Fibroblast of skin of right biceps (primary cell): ENCODE data around the gene KDF1.

Experiments used
- DNase-seq: peaks from one replicate; pipeline ENCODE4 v3.0.0-alpha.2; 2013

The KDF1 gene, protein sequence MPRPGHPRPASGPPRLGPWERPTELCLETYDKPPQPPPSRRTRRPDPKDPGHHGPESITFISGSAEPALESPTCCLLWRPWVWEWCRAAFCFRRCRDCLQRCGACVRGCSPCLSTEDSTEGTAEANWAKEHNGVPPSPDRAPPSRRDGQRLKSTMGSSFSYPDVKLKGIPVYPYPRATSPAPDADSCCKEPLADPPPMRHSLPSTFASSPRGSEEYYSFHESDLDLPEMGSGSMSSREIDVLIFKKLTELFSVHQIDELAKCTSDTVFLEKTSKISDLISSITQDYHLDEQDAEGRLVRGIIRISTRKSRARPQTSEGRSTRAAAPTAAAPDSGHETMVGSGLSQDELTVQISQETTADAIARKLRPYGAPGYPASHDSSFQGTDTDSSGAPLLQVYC

DNA sequence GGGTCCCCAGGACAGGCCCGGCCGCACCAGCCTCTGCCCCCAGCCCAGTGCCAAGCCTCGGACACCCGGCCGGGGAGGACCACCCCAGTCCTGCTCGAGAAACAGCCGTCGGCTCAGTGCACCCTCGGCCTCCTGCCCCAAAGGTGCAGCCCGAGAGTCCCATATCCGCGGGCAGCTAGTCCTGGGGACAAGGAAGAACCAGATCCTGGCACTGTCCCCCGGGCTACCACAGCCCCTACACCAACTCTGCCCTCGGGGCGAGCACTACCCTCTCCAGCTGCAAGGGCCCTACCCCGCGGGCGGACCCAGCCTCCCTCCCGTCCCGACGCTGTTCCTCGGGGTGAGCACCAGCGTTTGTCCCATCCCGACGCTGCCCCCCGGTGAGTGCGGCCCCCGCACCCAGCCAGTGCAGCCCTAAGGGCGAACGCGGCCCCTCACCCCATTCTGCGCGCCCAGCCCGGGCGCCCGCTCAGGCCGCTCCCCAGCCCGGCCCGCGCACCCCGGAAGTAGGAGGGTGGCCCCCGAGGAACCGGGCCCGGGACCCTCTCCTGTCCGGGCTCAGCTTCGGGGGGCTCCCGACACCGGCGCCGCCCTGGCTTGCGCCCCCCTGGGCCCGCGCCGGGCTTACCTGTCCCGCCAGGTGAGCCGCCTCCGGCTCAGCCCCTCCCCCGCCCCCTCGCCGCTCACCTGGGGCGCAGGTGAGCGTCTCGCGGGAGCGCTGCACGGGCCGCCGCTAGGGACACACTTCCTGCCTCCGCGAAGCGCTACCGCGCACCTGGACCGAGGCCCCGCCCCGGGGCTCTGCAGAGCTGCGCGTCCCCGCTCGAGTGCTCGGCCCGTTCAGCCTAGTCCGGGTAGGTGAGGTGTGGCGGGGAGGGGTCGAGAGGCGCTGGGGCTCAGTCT is at the start of gene KDF1:
Gene KDF1, minus strand, starts transcription at position 747 of the 903 bp plus-strand sequence. CDS start 8,088 bp downstream, outside the sequence.
- DNase-seq: no peak

DNA sequence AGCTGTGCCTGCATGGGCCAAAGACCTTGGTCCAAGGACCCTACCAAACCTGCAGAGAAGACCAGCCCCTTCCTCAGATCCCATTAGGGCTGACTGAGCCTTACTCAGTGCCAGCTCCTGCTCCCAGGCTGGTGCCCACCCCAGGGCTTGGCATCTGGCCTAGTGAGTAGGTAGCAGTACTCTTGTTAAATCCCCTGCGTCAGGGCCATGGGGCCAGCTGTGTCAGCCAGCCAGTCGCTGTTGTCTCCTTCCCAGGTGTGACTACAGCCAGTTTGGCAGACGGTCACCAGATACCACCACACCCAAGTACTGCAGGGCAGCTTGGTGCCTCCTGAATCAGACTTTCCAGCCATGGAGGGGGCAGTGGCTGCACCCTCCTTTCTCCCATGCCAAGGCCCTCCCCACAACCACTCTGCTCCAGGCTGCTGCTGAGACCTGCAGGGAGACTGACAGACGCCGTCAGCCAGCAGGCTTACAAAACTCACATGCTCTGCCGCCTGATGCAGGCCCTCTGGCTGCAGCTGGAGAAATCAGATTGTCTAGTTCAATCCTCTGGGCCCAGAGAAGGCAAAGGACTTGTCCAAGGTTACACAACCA is 49.4 kb upstream of the KDF1 start:
- DNase-seq: no peak

DNA sequence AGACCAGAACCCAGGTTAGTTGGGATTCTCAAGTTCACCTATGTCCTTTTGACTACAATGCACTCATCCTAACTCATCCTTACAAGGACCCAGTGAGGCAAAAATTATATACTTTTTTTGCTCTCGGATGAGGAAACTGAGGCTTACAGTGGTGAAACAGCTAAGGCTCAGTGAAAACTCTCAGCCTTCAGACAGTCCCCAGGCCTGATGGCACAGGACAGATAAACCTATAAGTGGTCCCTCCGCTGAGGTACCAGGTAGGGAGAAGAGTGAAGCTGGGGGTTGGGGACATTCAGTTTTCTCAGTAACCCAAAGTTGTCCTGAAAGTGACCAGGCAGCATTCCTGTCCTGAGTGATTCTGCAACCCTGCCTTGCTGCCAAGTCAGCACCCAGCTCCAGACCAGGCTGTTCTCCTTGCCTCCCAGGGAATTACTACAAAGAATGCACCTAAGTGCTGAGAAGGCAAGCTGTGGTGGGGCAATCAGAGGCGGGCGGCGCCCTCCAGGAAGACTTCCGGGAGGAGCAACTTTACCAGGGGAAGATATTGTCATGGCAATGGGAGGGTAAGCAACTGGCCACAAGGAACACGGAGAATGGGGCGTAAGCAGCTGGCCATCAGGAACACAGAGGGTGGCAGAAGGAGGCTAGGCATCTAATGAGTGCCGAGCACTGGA is 47.8 kb upstream of the KDF1 start:
- DNase-seq: no peak

DNA sequence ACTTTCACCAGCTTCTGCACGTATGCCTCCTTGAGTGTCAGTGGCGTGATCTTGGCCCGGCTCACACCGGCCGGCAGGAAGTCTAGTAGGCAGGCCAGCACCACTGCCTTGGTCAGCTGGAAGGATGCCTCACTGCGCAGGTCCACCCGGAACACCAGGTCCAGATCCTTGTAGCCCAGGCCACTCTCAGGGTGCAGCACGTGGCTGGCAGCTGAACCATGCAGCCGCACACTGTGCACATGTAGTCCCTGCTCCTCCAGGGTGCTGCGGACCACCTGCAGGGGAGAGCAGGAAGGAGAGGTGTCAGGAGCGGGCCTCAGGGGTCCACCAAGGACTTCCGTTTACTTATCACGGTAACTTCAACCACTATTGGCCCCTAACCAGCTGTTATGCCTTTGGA is 46.4 kb upstream of the KDF1 start:
- DNase-seq: no peak

DNA sequence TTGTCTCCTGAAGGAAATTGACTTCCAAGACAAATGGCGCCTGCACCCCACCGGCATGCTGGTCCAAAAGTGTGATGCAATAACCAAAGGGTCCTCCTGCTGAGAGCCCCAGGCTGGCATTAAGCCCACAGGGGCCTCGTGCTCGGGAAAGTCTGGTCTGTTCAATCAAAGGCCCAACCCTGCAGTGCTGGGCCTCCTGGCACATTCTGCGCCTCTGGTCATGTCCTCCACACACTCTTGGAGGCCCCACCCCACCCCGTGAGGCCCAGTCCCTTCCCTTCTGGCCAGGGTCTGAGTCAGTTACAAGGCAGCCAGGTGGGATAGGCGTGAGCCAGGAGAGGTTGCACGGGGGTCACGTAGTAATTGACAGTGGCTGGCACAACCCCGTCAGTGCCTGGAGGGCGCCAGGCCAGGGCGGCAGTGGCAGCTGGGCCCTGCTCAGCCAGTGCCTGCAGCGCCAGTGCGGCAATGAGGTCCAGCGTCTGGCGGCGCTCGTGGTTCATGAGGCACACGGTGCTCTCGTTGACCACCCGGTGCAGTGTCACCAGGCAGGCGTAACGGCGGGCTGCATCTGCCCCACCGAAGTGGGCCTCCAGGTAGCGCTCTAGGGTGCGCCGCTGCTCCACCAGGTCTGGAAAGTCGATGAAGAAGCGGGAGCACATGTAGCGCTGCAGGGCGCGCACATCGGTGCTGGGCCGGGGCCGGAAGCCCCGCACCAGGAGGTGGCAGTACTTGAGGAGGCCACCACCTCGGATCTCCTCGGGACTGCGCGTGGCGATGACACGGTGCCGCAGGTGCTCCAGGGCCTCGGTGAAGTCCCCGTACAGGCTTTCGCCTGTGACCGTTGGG is 45.6 kb upstream of the KDF1 start:
- no peak for DNase-seq

DNA sequence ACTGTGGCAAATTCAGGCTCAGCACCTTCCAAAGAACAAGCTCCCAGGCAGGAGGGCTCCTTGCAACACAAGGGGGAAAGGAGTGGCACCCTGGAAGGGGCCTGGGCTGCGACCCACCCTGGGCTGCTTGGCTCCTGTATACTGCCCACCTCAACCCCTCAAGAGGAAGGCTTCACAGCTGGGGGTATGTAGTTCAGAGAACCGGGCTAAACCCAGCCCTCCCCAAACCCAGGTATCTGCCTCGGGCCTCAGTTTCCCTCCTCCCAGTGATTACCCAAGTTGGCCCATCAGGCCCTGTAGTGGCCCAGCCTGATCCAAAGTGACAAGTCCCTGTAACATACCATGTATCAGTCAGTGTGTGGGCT is 44.9 kb upstream of the KDF1 start:
- DNase-seq: no peak

DNA sequence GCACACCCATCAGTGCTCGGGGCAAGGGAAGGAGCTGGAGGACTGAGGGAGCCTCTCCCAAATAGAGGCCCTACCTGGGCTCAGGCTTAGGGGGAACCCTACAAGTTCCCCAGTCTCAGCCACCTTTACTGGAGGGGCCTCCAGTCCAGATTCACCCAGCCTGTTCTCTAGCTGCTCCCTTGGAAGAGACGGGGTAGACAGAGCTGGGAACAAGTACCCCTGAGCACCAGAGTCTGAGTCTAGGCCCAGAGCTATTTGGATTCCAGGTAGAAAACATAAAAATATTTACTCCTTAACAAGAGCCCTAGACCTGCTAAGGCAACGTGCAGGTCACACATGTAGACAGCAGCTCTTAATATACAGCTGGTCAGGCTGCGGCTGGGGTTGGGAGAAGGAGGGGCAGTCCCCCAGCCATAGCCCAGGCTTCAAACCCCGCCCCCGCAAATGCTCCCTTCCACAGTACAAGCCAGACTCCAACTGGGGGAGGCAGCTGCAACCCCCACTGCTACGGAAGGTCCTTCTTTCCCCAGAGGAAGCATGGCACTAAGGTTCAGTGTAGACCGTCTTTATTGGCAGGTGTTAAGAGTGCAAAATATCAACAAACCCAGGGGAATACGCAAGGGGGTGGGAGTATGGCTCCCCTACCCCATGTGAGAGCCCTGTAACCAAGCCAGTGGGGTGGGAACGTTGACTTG is 44.4 kb upstream of the KDF1 start:
- DNase-seq: peak; percentile 56

DNA sequence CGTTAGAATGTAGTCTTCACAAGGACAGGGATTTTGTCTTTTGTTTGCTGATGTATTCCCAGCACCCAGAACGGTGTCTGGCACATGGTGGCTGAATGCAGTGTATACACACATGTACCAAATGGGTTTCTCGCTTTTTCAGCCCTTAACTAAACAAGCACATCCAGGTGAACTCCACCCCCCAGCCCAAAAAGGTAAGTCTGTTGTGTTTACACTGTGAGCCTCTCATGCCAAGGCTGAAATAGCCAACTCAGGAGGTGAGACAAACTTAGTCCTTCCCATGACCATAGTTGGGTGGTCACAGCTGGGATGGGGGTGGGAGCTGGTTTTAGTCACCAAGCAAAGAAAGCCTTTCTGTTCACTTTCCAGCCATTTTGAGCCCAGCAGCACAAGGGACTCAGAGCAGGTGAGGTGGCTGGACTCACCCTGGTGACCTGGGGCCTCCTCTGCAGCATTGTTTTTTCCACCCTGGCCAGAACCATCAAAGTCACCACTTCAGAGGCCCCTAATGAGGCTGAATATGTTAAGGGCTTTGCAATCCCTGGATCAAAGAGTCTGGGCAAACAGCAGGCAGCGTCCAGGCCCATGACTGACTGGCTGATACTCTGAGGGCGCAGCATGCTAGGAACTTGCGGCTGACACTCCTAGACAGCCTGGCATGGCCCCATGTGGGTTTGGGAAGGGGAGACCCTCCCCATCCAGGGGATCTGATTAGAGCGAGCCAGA is 43.6 kb upstream of the KDF1 start:
- DNase-seq: no peak

DNA sequence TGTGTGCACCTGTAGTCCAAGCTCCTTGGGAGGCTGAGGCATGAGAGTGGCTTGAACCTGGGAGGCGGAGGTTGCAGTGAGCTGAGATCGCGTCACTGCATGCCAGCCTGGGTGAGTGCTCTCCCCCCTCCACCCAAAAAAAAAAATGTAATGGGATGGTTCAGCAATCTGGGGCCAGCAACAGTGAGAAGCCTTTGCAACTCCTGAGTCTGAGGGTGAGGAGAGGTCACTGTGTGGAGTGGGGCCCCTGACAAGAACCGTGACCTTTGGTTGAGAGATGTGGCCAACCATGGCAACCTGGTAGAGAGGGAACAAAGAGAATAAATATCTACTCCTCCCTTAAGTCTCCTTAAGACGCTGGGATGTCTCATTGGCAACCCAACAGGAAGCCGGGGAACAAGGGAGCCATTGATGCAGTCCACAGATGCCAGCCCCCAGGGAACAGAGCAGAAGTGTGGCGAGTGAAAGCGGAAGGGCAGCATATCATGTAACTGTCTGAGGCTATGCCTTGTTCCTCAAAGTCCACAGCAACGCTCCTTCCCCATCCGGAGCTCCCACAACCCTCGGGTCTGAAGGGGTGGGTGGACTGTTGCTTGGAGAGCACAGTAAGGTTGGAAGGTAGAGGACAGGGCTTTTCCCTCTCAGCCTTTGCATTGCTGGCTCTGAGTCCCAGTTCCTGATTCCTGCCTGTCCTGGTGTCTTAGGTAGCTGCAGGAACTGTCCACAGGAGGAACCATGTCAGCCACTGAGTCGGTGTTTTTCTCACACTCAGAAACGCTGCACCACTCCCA is 41.5 kb upstream of the KDF1 start:
- DNase-seq: peak; percentile 42

DNA sequence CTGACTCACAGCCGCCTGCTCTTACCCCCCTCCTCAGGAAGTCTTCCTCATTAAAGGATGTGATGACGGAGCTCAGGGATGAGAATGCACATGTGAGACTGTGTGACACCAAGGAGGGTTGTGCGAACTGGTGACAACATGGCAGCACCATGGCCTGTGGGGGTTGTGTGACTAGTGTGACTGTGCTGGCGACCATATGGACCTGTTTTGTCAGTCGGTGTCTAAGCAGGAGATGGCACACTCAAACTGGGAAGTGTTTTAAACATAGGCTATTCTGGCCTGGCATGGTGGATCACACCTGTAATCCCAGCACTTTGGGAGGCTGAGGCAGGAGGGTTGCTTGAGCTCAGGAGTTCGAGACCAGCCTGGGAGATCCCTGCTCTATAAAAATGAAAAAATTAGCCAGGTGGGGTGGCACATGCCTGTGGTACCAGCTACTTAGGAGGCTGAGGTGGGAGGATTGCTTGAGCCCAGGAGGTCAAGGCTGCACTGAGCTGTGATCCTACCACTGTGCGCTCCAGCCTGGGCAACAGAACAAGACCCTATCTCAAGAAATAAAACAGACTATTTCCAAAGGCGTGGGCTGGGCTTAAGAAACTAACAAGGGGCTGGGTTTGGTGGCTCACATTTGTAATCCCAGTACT is 40.7 kb upstream of the KDF1 start:
- DNase-seq: peak; percentile 89

DNA sequence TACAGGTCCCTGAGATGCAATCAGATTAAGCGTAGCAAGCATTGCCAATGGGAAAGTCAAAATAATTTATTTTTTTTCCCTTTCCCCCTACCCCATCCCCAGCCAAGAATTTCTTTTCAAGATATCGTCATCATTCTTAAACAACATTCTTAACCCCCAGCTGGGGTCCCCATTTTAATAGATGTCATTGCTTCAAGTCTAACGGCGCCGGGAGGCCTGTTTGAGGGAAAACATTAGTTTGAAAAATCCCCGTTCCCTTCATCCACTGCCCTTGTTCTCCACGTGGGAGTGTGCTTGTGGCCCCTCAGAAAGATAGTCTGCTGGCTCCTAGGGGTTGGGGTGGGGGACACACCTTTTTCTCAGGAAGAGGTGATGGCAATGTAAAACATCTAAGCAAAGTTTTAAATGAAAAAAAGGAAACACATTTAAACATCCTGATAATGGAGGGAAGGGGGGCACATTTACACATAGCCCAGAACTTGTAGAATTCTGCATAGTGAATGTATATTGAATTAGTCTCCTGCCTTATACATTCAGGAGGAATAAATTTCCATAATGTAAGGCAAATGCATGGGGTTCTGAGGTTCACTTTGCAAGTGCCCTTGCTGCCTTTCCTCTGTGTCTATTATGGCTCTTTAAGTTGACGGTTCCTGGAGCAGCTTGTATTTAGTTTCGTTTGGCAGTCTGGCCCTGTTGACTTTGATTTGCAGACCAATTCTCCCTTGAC is 40.0 kb upstream of the KDF1 start:
- no peak for DNase-seq

DNA sequence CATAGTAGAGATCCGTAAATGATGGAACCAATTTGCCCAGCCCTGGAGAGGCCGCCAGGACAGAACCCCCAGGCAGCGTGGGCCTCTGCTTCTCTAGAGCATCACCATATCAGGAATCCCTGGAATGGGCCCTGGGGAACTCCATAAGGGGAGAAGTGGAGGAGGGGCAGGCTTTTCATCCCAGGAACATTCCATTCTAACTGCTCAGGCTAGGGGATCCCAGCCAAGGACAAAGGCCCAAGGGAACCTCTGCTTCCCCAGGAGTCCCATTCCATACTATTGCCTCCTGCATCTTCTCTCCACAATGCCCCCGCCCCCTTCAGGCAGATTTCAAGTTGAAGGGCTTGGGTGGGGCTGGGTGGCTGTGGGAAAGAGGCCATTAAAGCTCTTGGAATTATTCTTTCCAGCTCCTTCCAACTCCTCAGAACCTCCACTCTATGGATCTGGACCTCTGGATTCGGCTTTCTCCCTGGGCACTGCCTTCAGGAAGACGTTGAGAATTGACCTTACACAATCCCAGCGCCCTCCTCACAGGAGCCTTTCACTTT is 39.2 kb upstream of the KDF1 start:
- peak; percentile 100 for DNase-seq

DNA sequence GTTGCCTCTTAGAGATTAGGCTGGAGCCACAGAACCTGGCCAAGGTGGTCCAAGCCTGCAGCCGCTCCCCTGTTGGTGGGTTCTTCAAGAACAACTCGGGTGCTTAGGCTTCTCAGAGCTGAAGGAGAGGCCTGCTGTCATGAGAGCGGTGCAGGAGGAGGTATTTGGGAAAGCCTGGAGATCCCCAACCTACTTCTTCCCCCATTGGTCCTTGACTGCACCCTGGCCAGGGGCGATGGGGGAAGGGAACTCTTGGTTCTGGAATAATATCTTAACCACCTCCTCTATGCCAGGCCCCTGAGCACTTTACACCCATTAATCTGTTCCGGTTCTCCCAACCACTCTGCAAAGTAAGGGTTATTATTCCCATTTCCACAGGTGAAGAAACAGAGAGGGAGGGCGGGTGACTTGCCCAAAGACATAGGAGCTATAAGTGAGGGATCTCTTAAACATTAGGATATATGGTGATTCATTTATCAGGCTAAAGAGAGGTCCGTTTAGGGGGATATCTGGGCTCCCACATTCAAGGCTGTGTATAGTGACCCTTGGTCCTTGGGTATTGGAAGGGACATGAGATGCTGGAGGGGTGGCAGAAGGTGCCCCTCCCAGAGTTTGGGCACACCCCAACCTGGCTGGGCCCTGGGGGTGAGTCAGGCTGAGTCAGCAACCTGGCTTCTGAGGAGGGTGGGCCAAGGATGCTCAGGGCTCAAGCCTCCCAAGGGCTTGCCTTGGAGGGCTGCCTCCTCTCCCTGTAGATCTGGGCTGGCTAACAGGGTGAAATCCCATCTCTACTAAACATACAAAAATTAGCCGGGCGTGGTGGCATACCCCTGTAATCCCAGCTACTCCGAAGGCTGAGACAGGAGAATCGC is 38.4 kb upstream of the KDF1 start:
- peak; percentile 73 for DNase-seq

DNA sequence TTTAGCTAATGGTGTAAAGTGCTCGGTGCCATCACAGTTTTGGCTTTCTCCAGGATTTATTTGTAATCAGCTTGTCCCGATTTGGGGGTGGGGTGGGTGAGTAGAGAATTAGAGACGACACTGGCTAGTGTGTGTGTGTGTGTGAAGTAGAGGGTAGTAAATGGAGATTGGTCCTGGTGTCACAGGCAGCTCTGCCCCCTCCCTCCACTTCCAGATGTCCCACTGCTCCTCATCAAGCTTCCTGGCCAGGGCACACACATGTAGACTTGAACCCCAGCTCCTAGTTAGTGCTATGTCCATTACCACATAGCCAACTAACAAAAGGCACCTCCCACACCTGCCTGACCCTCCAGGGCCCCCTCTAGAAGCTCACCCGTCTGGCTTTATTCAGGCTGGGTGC is 36.4 kb upstream of the KDF1 start:
- DNase-seq: no peak

DNA sequence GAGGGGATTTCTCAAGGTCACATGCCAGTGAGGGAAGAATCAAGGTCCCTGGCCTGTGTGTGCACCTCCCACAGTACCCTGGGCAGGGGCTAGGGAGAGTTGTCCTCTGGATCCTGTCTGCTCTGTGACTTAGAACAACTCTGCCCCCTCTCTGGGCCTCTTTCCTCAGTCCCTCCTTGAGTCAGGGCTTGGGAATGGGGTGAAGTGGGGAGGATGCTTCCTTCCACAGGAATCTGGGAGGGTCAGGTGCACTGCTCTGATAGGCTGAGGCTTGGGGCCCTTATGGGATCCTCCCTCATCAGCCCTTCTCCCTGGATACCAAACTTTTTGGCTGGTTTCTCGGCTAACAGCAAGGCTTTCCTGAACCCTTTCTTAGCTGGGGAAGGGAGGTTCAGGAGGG is 35.8 kb upstream of the KDF1 start:
- DNase-seq: peak; percentile 65

DNA sequence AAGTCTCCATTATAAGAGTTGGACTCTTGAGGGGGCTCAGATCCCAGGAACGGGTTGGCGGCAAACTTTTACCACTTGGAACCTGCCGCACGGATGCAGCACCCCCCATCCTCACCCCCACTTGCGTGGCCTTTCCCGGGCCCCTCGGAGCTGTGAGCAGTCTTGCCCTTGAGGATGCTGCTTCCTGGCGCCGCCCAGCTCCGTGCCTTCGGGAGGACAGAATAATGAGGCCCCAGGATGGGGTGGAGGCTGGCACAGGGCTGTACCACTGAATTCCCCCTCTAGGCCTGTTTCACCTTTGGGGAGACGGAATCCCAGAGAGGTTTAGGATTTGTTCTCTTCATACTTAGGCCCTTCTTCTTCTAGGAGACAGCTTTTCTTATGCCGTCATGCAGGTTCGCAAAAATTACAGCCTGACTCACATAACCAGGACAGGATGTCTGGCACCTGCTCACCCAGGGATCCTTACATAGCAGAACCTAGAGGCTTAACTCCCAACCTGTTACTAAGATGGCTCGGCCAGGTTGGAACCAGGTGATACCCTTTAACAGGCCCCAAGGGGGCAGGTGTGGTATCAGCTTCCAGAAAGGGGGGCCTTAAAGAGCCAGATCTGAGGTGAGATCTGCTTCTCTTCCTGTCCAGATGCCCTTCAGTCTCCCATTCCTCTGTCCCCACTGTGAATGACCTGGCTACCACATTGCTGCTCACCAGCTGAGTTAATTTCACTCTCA is 34.7 kb upstream of the KDF1 start:
- DNase-seq: no peak
